Measurements from ENCODE around the gene ZNF710.

Gene ZNF710

GRCh38 chr15:90040618-90041017 is 39.5 kb downstream of the ZNF710 start:
- DNase-seq: no peak

DNA sequence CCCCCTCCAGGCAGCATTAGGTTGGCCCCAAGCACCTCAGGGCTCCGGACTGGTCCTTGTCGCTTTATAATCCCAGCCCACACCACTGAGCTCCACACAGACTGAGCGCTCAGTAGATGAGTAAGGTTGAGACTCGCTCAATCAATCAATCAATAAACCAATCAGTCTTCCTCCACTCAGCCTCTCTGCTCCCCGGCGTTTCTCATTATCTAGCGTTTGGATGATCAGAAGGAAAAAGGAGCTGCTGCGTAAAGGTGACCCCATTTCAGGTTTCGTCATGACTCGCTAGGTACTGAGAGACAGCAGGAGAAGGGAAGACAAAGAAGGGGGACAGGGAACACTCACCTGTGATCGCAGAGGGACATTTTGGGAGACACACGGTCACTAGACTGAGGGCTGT is 41.2 kb downstream of the ZNF710 start:
- DNase-seq: no peak

- no peak for DNase-seq
Measured at GRCh38 chr15:90042766-90043529, 41.8 kb downstream of the ZNF710 start.

DNA sequence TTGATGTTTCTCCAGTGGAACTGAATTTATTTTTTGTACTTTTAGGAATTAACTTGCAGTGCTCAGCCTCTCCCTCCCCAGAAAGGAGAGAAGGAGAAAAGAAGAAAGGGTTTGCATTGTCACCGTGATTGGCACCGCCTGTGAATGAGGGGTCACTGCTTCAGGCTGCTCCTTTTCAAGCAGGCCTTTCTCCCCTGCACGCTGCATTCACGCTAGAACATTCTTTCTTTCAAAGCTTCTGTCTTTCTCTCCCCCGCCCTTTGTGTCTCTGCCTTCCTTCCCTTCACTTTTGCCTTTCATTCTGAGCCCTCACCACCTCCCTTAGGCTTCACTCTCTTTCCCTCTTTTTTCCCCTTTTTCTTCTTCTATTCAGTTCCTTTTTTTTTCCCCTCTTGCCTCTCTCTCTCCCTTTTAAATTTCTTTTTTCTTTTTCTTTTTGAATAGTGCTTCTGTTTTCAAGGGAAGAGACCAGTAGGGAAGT is 42.4 kb downstream of the ZNF710 start:
- DNase-seq: no peak

DNA sequence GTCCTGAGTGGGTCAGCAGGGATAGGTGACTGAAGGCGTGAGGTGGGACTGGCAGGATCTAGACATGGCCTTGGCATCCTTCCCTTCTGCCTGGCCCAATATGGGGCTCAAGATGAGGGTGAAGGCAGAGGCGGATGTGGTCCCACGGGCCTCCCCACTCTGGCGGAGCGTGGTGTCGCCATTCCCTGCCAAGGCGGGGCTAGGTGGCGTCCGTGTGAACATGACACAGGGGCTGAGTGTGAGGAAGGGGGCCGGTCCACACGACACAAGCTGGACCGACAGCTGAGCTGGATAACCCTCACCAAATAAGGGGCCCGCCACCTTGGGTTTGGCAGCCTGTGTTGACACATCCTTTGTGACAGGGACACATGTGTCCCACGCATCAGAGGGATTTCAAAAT is 43.1 kb downstream of the ZNF710 start:
- DNase-seq: no peak

GRCh38 chr15:90044916-90045371 is 43.8 kb downstream of the ZNF710 start:
- no peak for DNase-seq

DNA sequence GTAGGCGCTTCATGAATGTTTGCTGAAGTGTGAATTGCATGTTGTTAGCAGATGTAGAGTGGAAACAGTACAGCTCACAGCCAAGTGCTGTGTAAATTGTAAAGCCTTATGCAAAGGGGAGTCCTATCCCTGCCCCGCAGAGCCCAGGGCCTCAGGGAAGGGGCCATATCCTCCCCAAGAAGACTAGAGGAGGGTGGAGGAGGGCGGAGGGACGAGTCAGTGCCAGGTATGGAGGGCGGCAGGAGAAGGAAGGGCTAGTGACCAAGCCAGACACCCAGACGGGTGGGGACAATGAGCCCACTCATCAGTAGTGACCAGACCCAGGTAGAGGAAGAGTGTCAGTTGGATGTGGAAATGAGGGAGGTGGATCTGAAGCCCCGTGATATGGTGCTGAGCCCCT is 45.2 kb downstream of the ZNF710 start:
- no peak for DNase-seq

GRCh38 chr15:90046911-90047392 is 45.8 kb downstream of the ZNF710 start:
- no peak for DNase-seq

DNA sequence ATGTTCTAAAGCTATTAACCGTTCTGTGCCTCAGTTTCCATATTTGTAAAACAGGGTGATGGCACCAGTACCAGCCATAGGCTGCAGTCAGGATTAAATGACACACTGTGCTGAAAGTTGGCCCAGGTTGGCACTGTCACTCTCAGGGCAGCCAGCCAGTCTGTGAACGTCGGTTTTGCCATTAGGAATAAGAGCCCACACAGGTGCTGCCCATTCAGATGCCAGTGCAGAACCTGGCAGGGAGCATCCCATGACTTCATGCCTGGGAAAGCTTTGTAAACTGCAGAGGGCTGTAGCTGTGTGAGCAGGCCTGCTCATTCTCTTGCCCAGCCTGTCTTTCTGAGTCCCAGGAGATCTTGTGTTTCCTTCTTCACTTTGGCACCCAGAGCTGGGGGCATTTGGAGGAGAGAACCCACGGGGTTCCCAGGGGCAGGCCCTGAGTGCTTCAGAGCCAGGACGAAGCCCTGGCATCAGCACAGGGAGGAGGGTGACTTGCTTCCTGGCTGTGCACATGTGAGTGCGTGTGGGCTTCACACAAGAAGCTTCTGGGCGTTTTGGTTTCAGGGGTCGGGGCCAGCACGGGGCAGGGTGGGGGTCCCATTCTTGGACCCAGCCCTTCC is 46.9 kb downstream of the ZNF710 start:
- DNase-seq: no peak

DNA sequence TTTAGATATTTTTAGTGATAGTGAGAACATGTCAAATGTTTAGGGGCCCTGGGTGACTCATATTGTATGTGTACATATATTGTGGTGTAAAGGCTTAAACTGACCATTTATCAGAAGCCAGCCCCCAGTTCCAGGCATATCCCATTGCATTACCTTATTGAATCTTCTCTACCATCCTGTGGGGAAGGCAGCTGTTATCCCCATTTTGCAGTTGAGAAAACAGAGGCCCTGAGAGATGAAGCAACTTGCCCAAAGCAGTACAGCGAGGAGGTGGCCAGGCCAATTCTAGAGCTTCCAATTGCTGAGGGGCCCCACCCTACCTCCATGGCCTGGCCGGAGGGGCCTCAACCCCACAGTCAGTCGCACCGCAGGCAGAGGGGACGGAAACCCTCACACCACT is 47.9 kb downstream of the ZNF710 start:
- no peak for DNase-seq

DNA sequence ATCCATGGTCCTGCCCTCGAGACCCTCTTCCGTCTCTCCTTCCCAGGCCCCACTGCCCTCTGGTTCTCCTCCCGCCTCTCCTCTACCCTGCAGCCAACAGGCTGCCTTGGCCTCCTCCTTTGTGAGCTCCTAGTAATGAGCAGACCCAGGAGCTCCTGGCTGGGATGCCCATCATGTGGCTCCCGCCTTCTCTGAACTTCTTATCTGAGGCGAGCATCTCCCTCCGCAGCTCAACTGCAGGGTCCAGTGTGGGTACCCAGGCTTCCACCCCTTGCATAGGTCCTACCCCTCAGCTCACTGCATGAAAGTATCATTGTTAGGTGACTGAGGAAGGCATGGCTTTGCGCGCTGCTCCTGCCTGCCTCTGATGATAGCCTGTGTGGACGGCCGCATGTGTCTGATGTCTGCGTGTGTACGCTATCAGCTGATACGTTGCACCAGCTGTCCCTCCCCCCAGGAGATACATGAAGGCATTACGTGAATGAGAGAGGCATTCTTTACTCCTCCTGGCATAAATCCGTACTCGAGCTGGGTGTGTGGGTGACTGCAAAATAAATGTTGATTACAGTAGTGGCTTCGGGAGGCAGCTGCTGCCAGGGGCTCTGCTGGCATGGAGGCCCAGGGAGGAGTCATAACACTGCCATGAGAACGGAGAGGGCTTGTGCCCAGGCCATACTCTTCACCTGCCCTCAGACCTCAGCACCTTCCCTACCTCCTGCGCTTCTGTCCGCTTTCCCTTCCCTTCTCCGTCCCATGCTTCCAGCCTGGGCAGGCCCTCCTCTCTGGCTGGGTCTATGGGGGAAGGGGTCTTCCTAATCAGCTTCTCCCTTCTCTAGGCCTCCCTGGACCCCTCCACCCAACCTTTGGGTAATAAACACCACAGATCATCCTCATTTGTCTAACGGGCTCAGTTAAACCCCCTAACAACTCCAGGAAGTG is 48.8 kb downstream of the ZNF710 start:
- DNase-seq: no peak

DNA sequence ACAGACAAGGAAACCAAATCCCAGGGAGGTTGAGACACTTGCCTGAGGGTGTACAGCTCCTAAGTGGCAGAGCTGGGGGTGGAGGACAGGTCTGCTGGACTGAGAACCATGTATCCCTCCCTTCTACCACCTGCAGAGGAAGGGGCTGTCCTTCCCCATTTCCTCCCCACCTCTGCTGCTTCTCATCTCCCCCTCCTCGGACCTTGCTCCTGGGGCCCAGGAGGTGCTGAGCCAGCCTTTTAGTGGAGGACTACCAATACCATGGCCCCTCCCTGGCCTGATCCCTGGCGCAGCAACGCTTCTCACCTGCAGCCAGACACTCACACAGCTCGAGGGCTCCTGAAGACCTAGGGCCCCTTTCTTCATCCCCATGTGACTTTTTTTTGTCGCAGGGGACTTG is 50.8 kb downstream of the ZNF710 start:
- DNase-seq: no peak

GRCh38 chr15:90053685-90054466 is 52.8 kb downstream of the ZNF710 start:
- DNase-seq: no peak

DNA sequence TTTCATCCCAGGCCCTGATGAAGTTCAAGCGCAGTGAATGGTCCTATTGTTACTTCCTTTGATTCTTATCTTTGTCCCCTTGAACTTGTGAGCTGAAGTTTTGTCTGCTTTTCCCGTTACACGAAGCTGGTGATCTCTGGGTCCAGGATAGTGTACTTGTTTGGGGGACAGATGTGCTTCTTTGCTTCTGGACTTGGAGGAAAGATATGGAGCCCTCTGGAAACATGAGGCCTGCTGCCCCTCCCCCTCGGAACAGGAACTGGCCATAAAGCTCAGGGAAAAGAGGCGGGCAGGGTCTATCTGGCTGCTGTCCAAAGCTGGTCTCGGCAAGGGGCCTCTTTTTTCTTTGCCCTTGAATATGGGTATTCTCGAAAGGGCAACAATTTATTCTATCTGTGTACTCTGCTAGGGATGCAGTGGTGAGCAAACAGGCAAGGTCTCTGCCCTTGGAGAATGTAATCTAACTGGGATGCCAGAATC is 53.5 kb downstream of the ZNF710 start:
- DNase-seq: no peak

- no peak for DNase-seq
Measured at GRCh38 chr15:90055182-90055581, 54.1 kb downstream of the ZNF710 start.

DNA sequence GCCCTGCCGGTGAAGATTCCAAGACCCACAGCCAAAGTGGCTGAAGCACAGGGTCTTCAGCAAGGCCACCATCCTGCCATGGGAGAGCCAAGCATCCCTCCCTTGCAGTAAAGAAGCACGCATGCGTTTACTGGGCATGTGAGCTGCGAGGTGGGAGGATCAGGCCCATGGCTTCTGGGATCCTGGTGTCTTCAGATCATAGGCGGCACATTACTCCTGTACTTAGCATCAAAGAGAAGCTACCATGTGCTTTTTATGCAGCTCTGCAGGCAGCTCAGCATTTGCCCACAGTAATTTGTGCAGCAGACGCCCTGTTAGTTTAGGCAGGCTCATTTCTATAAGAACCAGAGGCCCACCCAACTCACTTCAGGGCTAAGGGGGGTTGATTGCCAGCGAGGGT is 55.4 kb downstream of the ZNF710 start:
- no peak for DNase-seq

DNA sequence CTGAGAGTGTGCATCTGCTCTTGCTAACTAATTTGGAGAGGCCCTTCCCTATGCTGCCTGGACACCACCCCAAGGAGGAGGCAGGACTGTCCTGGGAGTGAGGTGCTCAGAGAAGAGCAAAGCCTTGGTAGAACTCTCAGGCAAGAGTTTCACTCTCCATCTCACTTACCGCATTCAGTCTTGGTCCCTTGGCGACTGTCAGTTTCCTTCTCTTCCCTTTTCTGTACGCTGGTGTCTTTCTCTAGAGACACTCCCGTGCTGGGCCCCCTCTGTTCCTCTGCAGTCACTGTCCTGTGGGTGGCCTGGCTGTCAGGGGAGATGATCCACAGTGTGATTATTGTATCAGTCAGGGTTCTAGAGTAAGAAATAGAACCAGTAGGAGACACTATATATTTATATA is 57.2 kb downstream of the ZNF710 start:
- DNase-seq: no peak

DNA sequence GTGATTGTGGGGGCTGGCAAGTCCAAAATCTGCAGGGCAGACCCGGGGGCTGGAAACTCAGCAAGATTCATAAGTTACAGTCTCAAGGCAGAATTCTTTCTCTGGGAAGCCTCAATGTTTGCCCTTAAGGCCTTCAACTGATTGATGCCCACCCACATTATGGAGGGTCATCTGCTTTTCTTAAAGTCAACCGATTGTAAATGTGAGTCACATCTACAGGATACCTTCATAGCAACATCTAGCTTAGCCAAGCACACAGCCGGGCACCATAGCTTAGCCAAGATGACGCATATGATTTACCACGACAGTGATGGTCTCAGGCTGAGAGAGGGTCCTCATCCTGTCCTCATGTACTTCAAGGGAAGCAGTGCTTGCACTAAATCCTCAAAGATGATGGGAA is 57.7 kb downstream of the ZNF710 start:
- DNase-seq: no peak

- no peak for DNase-seq
Measured at GRCh38 chr15:90059208-90059985, 58.3 kb downstream of the ZNF710 start.

DNA sequence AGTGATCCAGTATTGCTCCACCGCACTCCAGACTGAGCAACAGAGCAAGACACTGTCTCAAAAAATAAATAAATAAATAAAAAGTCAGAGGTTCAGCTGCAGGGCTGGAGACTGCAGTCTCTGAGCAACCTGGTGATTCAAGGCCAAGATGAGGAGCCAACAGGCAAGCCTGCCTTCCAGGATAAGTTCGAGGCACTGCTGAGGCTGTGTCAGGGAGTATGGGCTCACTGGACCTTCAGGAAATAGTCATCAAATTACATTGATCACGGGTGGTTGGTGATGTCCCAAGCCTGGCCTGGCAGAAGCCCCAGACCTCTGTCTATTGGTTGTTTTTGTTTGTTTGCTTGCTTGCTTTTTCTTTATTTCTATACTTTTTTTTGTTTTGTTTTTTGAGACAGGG is 59.7 kb downstream of the ZNF710 start:
- no peak for DNase-seq

GRCh38 chr15:90062023-90062442 is 60.9 kb downstream of the ZNF710 start:
- DNase-seq: peak; percentile 82
